ENCODE results near the gene PDE11A.

PDE11A gene

DNA sequence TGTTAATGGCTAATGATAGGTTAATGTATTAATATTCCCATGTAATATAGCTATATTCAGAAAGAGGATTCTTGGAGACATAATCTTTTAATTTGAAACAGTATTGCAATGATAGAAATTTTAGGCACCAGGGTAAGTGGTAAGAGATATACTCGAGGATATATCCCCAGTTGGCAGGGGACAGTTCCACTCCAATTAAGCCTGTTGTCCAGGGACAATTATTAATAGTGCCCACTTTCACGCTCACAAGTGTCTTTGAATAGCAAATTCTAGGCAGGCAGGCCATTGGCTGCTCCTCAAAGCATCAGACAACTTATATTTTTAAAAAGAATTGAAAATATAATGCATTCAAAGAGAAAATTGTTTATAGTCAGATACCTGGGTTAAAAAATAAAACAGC lies 190.7 kb downstream of the PDE11A start:
- no peak for DNase-seq

DNA sequence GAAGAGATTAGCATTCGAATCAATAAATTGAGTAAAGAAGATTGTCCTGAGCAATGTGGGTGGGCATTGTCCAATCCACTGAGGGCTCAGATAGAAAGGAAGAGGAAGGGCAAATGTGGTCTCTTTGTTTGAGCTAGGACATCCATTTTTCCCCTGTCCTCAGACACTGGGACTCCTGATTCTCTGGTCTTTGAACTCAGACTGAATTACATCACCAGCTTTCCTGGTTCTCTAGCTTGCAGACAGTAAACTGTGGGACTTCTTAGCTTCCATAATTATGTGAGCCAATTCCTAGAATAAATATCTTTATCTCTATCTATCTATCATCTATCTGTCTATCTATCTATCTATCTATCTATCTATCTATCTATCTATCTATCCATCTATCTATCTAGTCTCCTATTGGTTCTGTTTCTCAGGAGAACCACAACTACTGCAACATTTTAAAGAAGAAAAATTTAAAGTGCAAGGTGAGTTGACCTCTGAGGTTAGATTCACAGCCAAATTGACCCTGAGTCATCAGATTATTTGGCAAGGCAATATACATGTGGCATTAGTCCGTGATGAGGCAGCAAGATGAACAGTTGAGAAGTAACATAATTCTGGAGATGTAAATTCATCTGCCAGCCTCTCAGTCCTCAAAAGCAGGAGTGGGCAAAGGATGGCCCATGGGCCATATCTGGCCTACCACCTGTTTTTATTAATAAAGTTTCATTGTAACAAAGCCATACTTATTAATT lies 191.4 kb downstream of the PDE11A start:
- no peak for DNase-seq

DNA sequence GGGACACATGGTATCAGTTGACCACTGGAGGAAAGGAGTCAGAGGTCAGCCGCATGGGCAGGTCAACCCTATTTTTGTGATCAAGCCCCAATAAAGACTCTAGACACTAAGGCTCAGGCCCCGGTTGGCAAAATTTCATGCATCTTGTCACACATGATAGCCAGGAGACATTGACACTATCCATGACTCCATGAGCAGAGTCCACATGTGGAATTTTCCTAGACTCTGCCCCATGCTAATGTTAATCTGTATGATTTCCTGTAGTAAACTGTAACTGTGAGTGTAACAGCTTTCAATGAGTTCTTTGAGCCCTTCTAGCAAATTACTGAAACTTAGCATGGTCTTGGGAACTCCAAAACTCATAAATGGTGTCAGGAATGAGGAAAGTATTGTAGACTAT lies 192.3 kb downstream of the PDE11A start:
- DNase-seq, result no peak

DNA sequence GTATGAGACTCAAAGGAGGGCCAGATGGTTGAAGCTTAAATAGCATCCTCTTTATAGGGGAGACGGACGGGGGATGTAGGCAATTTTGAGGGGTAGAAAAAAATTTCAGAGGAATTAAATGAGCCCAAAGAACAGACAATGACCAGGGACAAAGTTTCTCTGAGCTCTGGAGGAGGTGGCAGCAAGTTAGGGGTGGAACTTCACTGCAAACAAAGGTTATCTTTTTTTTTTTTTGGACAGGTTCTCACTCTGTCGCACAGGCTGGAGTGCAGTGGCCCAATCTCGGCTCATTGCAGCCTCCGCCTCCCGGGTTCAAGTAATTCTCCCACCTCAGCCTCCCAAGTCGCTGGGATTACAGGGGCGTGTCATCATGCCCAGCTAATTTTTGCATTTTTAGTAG lies 195.6 kb downstream of the PDE11A start:
- DNase-seq, result no peak

DNA sequence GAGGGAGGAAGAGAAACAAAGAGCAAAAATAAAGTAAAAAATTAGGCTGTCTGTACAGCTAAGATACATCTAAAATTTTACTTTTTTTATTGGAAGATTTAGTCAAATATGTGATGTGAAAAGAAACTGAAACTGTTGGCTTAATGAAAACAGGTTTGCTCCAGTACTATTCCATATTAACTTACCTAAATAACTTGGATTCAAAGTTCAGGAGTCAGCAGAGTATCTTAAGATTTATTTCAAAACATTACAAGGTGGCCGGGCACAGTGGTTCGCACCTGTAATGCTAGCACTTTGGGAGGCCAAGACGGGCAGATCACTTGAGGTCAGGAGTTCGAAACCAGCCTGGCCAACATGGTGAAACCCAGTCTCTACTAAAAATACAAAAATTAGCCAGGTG lies 197.9 kb downstream of the PDE11A start:
- no peak for DNase-seq

DNA sequence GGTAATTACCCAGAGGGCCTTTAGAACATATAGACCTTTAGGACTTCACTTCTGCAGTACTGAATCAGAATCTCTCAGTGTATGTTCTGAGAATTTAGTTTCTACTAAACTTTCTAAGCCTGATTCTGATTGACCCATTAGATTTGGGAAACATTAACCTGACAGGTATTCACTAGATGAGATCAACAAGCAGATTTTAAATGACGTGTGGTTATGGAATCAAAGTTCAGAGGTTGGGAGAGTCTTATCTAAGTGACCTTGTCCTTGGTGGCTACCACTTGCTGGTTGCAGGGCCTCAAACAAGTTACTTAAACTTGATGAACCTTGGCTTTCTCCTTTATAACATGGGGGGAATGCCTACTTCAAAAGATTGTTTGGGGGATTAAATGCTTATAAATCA lies 198.7 kb downstream of the PDE11A start:
- no peak for DNase-seq

DNA sequence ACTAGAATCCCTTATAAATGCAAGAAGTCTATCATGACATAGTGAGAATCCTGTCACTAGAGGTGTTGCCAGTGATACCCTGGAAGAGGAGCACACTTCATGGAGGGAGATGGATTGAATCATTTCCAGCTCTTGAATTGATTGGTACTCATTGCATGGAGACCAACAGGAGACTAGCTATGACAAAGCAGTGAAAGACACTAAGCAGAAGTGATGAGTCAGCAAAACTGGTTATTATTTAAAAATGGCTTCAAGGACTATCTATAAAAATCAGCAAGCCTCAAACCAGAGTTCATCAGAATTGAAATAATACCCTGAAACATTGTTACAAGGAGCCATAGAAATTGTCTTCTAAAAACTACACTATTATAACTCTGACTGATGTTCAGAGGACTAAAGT lies 200.3 kb downstream of the PDE11A start:
- DNase-seq, result no peak

DNA sequence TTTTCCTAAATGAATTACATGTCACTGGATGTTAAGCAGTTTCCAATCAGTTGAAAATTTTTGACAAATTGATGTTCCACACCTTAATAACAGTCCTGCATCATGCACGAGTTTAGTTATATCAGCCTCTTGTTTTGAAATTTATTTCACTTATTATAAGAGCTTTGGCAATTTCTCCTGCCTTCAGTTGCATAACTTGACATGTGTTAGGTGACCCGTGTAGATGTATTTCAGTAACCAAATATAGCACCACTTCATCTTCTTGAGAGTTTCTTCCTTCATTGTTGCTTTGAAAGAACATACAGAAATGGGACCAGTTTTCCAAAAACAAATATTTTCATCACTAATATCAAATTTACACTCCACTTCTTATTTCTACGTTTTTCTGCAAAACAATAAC lies 202.7 kb downstream of the PDE11A start:
- no peak for DNase-seq

DNA sequence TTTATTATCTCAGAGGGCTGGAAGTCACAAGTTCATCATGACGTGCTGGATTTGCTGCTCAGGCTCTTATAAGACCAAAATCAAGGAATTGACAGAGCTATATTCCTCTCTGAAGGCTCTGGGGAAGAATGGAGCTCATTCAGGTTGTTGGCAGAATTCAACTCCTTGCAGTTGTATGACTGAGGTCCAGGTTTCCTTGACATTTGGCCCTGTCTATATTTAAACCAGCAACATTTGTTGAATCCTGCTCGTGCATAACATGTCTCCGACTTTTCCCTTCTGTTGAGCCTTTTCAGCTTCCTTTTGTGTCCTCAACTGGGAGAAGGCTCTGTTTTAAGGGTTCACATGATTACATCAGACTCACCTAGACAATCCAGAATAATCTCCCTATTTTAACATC lies 203.4 kb downstream of the PDE11A start:
- DNase-seq, result no peak

DNA sequence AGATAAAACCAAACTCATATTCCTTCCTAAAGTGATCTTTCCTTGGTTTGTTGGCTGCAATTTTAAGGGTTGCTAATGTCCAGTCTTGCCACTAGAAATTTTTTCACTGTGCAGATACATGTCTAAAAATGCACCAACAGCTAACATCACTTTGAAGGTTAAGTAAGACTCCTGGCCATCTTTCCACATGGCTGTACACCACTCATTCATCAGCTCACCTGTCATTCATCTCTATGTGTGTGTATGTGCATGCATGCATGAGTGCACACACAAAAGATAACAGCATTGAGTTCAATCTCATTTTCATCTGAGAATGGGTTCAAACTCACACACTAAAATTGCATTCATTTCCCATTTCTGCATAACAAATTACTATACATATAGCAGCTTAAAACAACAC lies 203.8 kb downstream of the PDE11A start:
- DNase-seq, result no peak

DNA sequence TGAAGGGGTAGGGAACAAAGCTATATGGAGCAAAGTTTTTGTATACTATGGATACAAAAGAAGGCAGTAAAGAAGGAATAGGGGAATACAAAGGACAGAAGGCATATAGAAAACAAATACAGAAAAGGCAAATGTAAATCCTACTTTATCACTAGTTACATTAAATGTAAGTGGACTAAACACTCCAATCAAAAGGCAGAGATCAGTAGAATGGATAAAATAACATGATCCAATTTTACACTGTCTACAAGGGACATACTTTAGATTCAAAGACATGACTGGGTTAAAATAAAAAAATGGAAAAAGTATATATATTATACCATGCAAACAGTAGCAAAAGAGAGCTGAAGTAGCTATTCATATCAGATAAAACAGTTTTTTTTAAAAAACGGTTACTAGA lies 215.0 kb downstream of the PDE11A start:
- DNase-seq, result no peak

DNA sequence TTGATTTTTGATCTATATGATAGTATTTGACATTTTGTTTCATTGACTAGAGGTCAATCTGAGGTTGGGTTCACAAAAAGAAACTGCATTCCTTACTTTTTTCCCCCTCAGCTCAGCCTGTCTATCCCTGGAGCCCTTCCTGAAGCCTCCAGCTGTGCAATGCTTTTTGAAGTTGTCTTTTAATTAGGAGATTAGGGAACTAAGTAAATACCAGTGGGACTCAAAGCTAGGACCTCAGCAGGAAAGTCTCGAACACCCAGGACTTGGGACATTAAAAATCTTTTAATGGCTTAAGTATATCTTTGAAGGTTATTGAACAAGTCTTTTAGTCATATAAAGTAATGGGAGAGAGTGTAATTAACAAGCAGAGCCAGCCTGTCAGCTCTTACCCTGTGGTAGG lies 220.2 kb downstream of the PDE11A start:
- no peak for DNase-seq

DNA sequence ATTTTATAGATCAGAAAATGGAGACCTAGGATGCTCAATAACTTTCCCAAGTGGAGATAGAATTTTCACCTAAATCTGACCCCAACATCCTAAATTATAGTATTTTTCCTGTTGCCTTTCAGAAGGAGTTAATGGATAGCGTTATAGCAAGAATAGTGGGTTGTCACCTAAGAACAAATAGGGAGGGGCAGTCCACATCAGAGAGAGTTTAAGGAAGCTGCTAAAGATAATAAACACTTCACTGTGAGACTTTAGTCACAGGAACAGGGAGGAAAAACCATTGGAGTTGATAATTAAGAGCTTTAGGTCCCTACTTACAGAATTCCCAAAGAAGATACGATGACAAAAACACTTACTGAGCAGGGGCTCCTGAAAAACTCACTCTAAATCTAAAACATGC lies 229.4 kb downstream of the PDE11A start:
- no peak for DNase-seq

DNA sequence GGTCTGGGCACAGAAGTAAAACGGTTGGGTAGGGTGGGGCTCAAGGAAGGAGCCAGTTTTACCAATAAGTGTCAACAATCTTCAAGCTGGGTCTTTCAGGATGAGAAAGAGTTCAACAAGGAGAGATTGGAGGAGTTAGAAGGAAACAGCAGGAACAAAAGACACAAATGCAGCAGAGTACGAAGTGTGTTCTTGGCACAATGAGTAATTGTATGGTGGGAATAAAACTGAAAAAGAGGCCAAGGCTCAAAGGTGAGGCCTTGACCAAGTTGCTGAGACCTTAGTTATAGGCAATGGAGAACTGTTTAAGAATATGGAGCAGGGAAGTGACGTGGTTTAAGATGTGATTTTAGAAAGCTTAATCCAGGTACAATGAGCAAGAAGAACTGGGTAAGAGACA lies 230.3 kb downstream of the PDE11A start:
- DNase-seq, result no peak

DNA sequence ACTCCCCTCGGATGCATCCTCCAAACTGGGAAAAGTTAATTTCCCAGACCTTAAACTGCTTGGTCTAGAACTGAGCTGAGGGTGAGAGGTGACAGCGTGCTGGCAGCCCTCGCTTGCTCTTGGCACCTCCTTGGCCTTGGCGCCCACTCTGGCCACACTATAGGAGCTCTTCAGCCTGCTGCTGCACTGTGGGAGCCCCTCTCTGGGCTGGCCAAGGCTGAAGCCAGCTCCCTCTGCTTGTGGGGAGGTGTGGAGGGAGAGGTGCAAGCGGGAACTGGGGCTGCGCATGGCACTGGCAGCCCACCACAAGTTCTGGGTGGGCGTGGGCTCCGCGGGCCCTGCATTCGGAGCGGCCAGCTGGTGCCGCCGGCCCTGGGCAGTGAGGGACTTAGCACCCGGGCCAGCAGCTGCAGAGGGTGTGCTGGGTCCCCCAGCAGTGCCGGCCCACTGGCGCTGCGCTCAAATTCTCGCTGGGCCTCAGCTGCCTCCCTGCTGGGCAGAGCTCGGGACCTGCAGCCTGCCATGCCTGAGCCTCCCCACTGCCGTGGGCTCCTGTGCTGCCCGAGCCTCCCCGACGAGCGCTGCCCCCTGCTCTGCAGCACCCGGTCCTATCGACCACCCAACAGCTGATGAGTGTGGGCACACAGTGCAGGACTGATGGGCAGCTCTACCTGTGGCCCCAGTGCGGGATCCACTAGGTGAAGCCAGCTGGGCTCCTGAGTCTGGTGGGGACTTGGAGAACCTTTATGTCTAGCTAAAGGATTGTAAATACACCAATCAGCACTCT lies 237.0 kb downstream of the PDE11A start:
- DNase-seq, result peak in 1 of 5 experiments; percentile 6

DNA sequence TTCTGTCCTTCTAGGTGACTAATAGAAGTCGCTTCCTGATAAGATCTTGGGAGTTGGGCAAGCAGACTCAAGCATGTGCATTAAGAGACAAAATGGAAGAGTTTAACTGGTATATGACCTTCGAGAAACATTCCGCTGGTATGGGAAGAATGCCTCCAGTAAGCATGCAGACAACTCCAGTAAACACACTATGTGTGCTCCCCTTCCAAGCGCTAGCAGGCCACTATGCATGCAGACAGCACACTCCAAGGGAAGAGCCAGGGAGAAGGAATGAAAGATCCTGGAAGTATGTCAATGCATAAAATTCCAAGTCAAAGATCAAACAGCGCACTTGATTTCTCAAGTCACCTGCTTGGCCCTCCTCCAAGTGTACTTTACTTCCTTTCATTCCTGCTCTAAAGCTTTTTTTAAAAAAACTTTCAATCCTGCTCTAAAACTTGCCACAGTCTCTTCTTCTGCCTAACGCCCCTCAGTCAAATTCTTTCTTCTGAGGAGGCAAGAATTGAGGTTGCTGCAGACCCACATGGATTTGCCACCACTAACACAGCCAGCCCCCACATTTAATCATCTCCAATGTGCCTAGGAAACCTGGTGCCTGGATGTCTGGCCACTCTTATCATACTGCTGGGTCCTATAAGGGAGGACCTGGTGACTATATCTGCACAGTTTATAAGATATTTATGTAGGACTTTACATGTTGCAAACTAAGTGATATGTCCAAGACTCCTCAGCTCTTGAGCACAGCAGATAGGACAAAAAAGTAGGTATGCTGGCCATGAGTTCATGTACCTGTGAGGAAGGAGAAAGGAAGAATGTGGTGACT lies 239.8 kb downstream of the PDE11A start:
- no peak for DNase-seq

DNA sequence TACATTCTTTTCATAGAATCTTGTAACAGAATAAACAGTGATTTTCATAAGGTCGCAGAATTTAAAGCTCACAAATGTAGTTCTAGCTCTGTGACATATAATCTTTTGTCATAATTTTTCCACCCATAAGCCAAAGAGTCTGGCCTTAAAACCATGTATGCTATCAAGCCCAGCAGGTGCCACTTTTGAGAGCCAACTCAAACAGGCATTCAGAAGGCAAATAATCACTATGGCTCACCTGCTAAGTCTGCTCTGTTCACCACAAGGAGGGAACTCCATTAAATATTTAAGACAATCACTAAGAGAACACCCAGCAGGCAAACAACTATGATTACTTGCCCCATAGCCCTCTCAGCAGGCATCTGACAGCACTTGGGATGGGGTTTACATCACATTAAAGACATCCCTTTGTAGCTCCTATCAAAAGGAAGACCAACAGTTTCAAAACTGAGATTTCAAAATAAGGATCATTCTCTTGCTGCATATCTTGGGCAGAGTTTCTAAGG lies 241.6 kb downstream of the PDE11A start:
- no peak for DNase-seq

DNA sequence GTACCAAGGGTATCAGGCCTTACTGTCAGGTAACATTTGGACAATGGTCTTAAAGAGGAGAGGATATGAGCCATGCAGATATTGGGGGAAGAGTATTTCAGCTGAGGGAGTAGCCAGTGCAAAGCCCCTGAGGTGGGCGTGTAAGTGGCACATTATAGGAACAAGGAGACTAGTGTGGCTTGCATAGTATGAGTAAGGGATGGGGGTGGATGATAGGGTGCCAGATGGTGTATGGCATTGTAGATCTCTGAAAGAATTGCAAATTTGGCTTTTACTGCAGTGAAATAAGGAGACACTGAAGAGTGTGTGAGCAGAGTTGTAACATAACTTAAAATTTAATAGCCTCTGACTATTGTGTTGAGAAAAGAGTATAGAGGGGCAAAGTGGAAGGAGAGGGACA lies 244.0 kb downstream of the PDE11A start:
- DNase-seq, result no peak

DNA sequence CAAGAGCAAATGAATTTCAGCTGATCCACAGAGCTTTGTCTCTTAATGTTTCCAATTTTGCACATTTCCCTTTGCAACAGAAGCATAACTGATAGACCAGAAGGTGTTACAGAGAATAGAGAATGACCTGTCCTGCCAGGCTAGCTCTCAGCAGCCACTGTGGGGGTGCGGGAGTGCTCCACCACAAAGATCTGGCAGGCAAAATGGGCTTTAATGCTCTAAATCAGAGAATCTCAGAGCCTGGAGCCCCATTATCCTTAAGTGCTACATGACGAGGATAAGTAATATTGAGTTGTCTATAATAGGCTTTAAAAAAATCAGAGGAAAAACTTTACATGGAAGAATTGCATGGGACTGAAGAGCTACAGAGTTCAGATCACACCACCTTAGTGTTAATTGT lies 245.7 kb downstream of the PDE11A start:
- DNase-seq, result no peak

DNA sequence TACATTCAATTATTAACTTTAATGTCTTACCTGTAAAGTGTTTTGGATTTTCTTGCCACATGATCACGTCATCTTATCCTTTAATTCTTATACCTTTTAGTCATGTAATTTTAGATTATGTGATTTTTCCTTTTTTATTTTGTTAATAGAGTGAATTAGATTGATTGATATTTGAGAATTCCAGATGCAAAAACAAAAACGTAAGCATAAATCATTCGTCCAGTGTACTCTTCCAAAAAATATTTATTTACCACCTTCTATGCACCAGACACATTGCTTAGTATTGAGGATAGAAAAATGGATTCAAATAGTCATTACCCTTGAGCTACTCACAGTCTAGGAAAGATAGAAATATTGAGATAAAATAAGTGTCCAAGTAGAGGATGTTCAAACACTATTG lies 249.6 kb downstream of the PDE11A start:
- no peak for DNase-seq

DNA sequence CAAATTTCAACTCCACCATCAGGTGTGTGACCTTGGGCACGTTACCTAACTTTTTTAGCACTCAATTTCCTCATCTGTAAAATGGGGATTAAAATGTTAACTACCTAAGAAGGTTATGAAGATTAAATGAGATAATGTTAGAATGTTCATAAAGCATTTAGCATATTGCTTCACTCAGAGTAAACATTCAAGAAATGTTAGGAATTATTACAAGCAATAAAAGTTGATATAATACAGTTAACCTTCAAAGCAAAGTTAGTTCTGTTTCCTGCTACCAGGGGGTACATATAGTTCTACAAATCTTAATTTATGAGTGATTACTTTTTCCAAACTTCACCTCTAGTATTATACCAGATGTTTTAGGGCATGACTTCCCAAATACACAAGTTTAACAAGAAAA lies 254.2 kb downstream of the PDE11A start:
- DNase-seq, result no peak

DNA sequence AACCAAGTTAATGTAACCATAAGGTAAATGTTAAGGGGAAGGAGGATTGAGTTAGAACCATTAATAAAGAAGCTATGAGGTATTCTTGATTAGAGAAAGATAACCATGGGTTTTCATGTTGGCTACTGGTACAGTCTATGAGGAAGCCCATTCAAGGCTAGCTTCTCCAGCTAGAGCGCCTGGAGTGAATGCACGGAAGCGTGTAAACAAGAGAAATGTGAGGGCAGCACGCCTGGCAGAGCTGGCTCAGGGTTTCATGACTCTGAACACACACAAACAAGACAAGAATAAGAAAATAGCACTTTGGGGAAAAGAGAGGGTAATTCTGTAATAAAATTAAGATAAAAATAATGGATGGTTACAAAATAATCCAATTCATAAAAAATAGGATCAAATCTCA lies 255.3 kb downstream of the PDE11A start:
- DNase-seq, result no peak

DNA sequence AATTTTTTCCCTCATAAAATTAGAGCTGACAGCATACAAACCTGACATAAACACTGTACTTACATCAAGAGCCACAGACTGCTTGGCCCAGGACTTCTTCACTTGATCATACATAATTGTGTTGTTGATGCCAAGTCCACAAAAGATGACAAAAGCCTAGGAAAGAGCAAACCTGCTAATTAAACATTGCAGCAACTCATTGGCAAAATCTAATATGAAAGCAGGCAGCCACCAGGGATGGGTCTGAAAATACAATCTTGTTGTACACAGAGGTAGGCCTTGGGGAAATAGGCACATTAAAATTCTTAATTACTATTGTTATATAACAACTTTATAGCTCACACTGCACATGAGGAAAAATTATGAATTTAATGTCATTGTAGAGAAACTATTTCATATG lies 255.8 kb downstream of the PDE11A start:
- DNase-seq, result no peak

All from T-helper 2 cell (primary cell).